WERI-Rb-1 (cell line): Measurements from ENCODE around the gene EID3.

Experiments used
- DNase-seq: peaks from one replicate; pipeline ENCODE4 v3.0.0-alpha.2; 2020
- H3K27ac ChIP-seq: fragments of 250-450 bp; sonication (Bioruptor Pico); 2 replicates; pipeline ENCODE4 v1.5.1; 2020; ENCODE audit warnings: mild to moderate bottlenecking, moderate library complexity
- H3K27me3 ChIP-seq: fragments of 250-450 bp; sonication (Bioruptor Pico); 2 replicates; pipeline ENCODE4 v1.5.1; 2021; ENCODE audit warnings: mild to moderate bottlenecking, low read depth, moderate library complexity; ENCODE audit not compliant: insufficient read depth, severe bottlenecking
- H3K36me3 ChIP-seq: fragments of 250-450 bp; sonication (Bioruptor Pico); 2 replicates; pipeline ENCODE4 v1.5.1; 2020; ENCODE audit warnings: mild to moderate bottlenecking, moderate library complexity
- H3K4me3 ChIP-seq: 2 replicates; pipeline ENCODE4 v1.5.1; 2011; ENCODE audit warnings: low read depth, mild to moderate bottlenecking, control low read depth, low read length
- H3K9me3 ChIP-seq: fragments of 250-450 bp; sonication (Bioruptor Pico); 2 replicates; pipeline ENCODE4 v1.5.1; 2021; ENCODE audit warnings: mild to moderate bottlenecking, moderate library complexity; ENCODE audit not compliant: severe bottlenecking
- TF ChIP-seq, protein P1 (sequence below): IDR thresholded peaks from 2 replicates; pipeline ENCODE4 v1.5.1; 2011; ENCODE audit warnings: low read depth, mild to moderate bottlenecking, control low read depth, inconsistent platforms, low read length

Gene EID3

GRCh38 chr12:104352106-104352713 is 48.7 kb downstream of the EID3 start:
- Histone ChIP-seq H3K27ac (no peak overlapping the region), H3K27me3 (no peaks in the 10 kb centered on the region), H3K36me3 (peaks cover 43% of the 10 kb centered on the region), H3K4me3 (no peak overlapping the region), H3K9me3 (no peaks in the 10 kb centered on the region)
- TF ChIP-seq, protein P1, sequence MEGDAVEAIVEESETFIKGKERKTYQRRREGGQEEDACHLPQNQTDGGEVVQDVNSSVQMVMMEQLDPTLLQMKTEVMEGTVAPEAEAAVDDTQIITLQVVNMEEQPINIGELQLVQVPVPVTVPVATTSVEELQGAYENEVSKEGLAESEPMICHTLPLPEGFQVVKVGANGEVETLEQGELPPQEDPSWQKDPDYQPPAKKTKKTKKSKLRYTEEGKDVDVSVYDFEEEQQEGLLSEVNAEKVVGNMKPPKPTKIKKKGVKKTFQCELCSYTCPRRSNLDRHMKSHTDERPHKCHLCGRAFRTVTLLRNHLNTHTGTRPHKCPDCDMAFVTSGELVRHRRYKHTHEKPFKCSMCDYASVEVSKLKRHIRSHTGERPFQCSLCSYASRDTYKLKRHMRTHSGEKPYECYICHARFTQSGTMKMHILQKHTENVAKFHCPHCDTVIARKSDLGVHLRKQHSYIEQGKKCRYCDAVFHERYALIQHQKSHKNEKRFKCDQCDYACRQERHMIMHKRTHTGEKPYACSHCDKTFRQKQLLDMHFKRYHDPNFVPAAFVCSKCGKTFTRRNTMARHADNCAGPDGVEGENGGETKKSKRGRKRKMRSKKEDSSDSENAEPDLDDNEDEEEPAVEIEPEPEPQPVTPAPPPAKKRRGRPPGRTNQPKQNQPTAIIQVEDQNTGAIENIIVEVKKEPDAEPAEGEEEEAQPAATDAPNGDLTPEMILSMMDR = no peak
- no peak for DNase-seq

- no peaks in the 10 kb centered on the region for H3K27me3 ChIP-seq
- no peak overlapping the region for H3K4me3 ChIP-seq
- peaks cover 32% of the 10 kb centered on the region for H3K36me3 ChIP-seq
- no peaks in the 10 kb centered on the region for H3K9me3 ChIP-seq
- TF ChIP-seq, protein P1 = no peak
- no peak for DNase-seq
- no peak overlapping the region for H3K27ac ChIP-seq
These were observed 49.8 kb downstream of the EID3 start for GRCh38 chr12:104353012-104353981.

GRCh38 chr12:104354167-104354867 is 50.8 kb downstream of the EID3 start:
- Histone ChIP-seq H3K36me3 (peaks cover 22% of the 10 kb centered on the region), H3K9me3 (no peaks in the 10 kb centered on the region), H3K27me3 (no peaks in the 10 kb centered on the region), H3K27ac (no peak overlapping the region), H3K4me3 (no peak overlapping the region)
- no peak for DNase-seq
- TF ChIP-seq, protein P1 = no peak
